ENCODE results near the gene F2.
"Not testable (repeated sequence)": the region's sequence is repeated elsewhere in the genome, so short reads cannot be mapped to it uniquely, and the experiment has no call there.

Gene F2

DNA sequence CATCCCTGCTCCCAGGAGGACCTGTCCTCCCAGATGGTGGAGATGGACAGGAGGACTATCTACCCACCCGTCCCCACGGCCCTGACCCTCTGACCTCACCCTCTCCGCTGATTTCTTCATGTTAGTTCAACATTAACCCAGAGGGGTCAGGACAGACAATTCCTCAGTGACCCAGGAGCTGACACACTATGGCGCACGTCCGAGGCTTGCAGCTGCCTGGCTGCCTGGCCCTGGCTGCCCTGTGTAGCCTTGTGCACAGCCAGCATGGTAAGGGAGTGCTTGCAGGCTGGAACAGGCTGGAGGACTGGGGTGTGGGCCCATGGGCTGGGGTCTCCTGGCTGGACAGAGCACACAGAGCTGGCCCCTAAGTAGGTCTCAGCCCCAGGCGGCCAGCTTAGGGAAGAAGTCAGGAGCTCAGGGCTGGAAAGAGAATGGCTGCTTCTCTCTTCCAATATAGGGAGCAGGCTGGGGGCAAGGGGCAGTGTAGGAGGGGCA lies at the start of gene F2:
Gene F2 (plus strand): TSS at position 166 of the 495 bp plus-strand sequence. CDS start 23 bp downstream, at position 189.
- no peak within 1 kb of the TSS for H3K4me3 ChIP-seq (replicated peaks in 1 of 2; ENCODE audit: low read depth in 2 of 2, low read length in 2 of 2)
- no peak for DNase-seq (ENCODE audit: low read depth in 2 of 2)
- TF ChIP-seq, protein P1, sequence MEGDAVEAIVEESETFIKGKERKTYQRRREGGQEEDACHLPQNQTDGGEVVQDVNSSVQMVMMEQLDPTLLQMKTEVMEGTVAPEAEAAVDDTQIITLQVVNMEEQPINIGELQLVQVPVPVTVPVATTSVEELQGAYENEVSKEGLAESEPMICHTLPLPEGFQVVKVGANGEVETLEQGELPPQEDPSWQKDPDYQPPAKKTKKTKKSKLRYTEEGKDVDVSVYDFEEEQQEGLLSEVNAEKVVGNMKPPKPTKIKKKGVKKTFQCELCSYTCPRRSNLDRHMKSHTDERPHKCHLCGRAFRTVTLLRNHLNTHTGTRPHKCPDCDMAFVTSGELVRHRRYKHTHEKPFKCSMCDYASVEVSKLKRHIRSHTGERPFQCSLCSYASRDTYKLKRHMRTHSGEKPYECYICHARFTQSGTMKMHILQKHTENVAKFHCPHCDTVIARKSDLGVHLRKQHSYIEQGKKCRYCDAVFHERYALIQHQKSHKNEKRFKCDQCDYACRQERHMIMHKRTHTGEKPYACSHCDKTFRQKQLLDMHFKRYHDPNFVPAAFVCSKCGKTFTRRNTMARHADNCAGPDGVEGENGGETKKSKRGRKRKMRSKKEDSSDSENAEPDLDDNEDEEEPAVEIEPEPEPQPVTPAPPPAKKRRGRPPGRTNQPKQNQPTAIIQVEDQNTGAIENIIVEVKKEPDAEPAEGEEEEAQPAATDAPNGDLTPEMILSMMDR (IDR thresholded peaks at IDR 0.05; ENCODE audit: low read depth, low read length), result no peak

DNA sequence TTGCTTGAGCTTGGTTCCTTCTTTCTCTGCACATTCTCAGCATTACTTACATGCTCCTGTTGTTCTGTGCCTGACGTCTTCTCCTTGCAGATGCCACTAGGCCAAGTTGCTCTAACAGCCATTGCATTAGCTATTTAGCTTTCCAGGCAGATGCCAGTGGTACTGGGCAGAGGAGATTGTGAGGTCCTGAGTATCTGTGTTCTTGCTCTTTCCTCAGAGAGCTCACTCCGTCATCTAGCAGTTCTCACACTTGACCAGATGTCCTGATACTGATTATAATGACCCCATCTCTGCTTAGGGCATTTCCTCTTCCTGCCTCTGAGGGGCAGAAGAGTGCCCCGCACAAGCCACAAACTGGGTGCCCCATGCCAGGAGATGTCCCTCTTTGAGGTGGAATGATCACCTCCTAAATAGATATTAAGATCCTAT lies 49.3 kb upstream of the F2 start:
- DNase-seq (ENCODE audit: low read depth in 2 of 2), result no peak
- H3K4me3 ChIP-seq (replicated peaks in 1 of 2; ENCODE audit: low read depth in 2 of 2, low read length in 2 of 2), result no peak overlapping the region
- TF ChIP-seq, protein P1 (IDR thresholded peaks at IDR 0.05; ENCODE audit: low read depth, low read length), result peak; percentile 30

DNA sequence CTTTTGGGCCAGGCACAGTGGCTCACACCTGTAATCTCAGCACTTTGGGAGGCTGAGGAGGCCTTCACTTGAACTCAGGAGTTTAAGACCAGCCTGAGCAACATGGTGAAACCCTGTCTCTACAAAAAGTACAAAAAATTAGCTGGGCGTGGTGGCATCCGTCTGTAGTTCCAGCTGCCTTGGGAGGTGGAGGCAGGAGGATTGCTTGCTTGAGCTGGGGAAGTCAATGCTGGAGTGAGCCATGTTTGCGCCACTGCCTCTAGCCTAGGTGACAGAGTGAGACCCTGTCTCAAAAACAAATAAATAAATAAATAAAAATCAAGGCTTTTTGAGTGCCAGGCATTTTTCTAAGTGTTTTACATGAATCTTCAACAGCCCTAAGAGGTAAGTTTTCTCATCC lies 48.5 kb upstream of the F2 start:
- DNase-seq (ENCODE audit: low read depth in 2 of 2); H3K4me3 ChIP-seq (replicated peaks in 1 of 2; ENCODE audit: low read depth in 2 of 2, low read length in 2 of 2): not testable (repeated sequence)

DNA sequence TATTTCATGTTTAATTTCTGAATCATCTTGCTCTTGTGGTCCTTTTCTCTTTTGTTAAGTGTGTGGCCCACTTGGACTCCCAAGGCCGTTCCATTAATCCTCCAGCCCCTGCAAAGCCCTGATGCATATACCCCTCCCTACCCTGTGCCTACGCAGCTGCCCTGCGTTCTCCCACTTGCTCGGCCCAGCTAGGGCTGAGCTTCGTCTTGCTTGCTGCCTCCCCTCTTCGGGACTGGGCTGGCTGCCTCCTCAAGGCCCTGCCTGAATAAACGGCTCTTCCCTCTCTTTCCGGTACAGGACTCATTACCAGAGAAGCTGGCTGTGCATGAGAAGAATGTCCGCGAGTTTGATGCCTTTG lies 47.1 kb upstream of the F2 start:
- no peak overlapping the region for H3K4me3 ChIP-seq (replicated peaks in 1 of 2; ENCODE audit: low read depth in 2 of 2, low read length in 2 of 2)
- no peak for DNase-seq (ENCODE audit: low read depth in 2 of 2)
- TF ChIP-seq, protein P1 (IDR thresholded peaks at IDR 0.05; ENCODE audit: low read depth, low read length), result no peak

DNA sequence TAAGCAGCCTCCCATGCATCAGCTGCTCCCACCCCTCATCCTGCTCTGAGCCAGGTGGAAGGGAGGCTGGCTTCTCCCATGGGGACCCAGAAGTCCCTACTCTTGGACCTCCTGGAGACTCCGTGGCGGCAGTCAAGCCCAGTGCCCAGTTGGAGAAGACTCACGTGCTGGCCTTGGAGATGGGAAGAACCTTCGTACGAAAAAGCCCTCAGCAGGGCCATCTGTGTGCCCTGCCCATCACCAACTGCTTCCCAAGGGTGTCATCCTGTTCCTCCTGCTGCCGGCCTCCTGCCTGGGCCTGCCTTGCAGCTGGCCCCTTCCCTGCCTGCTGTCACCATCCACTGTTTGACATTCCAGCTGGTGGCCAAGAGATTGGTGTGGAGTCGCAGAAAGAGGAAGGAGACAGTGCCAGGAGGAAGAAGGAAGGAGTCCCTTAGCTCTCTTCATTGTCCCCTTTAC lies 46.6 kb upstream of the F2 start:
- DNase-seq (ENCODE audit: low read depth in 2 of 2), result no peak
- TF ChIP-seq, protein P1 (IDR thresholded peaks at IDR 0.05; ENCODE audit: low read depth, low read length), result no peak
- no peak overlapping the region for H3K4me3 ChIP-seq (replicated peaks in 1 of 2; ENCODE audit: low read depth in 2 of 2, low read length in 2 of 2)

DNA sequence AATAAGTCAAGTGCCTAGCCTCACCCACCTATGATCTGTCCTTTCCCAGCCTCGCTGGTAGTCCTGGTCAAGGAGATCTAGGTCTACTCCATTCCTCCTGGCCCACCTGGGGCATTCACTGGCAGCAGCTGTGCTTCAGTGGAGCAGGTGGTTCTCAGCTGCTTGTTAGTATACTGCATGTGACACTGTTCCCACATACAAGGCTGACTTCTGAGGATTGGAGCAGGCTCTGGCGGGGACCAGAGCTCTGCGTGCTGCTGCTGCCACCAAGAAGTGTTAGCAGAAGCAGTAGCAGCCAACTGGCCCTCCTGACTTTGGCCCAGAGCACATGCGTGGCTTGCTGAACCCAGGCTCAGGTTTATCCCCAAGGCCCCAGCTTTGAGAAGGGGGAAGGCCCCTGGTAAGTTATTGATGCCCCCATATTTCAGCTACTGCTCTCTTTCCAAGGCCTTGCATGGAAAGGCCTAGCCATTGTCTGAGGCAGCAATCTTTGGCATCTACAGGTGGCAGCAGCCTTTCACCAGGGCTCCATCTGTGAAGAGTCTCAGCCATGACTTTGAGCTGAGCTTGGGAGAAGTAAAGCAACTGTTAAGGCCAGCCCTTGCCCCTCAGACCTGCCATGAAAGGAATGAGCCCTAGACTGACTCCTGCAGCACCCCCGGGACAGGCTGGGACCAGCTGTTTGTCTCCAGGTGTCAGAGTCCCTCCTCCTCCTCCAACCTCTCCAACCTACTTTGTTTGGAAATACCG lies 45.1 kb upstream of the F2 start:
- TF ChIP-seq, protein P1 (IDR thresholded peaks at IDR 0.05; ENCODE audit: low read depth, low read length), result no peak
- no peak for DNase-seq (ENCODE audit: low read depth in 2 of 2)
- no peak overlapping the region for H3K4me3 ChIP-seq (replicated peaks in 1 of 2; ENCODE audit: low read depth in 2 of 2, low read length in 2 of 2)

DNA sequence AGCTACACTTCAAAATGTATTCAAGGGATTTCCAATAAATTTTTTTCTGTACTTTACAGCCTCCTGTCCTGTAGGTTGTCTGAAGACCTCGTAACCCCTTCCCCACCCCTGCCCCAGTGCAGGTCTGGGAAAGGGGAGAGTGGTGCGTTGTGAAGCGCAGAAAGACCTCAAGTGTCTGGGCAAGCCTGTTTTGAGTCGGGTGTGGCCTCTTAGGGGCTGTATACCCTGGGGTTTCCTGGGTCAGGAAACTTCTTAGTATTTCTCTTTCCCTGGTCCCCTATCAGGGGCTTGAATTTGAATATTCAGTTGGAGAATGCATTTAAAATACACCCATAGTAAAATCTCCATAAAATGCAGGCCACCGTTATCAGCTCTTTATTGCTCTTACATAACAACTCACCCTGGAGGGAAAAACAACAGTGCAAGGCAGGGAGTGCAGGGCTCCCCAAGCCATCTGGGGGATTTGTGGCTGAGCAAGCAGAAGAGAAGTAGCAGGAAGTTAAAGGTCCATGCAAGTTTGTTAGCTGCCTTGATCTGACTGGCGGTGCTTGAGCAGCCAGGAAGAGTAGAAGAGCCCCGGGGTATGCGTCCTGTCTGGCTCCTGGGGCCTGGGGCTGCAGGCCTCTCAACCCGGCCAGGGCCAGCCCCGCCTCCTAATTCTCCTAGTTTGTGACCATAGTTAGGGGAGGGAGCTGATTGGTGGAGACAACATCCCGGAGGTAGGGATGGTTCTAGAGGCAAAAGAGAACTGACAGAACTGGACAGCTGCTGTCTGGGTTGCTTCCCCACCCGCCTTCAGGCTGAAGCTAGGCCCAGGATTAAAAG lies 44.3 kb upstream of the F2 start:
- peak in 1 of 2 donors; percentile 51 for DNase-seq (ENCODE audit: low read depth in 2 of 2)
- H3K4me3 ChIP-seq (replicated peaks in 1 of 2; ENCODE audit: low read depth in 2 of 2, low read length in 2 of 2), result no peak overlapping the region
- TF ChIP-seq, protein P1 (IDR thresholded peaks at IDR 0.05; ENCODE audit: low read depth, low read length), result no peak

Measured in cardiac fibroblast (primary cell).